NT2/D1 (cell line): ENCODE measurements around the gene SNRNP200.

Source experiments
- SUZ12 ChIP-seq: IDR thresholded peaks from 2 replicates; pipeline ENCODE4 v1.6.1; 2011; ENCODE audit not compliant: insufficient read length, insufficient read depth; ENCODE audit errors: extremely low read depth
- YY1 ChIP-seq: IDR thresholded peaks from 2 replicates; pipeline ENCODE4 v1.6.1; 2011; ENCODE audit not compliant: insufficient read length, insufficient read depth
- ZNF274 ChIP-seq: IDR thresholded peaks from 2 replicates; pipeline ENCODE4 v1.6.1; 2011; ENCODE audit warnings: mild to moderate bottlenecking, low read depth, low read length

GRCh38 chr2:96265349-96265839, 40.0 kb downstream of the SNRNP200 start:
- TF ChIP-seq ZNF274 (no peak), SUZ12 (no peak), YY1 (no peak)
